ENCODE measurements around the gene PHETA1. TPM values are rescaled to one million over a fixed set of nuclear protein-coding genes. Genes with fewer than 3 reads are reported as not detected.

The PHETA1 gene
- total RNA-seq, result 1 to 10 TPM; 2.9 to 3.8 TPM

- peak within 1 kb of the TSS; percentile 83 for H3K4me3 Mint-ChIP-seq
- peaks cover 6% of the 10 kb centered on the region for H3K4me1 Mint-ChIP-seq
- ATAC-seq (ENCODE audit: low read depth) (peak; percentile 92), DNase-seq (peak; percentile 85)
- no peaks in the 10 kb centered on the region for H3K9me3 Mint-ChIP-seq
- peaks cover 4% of the 10 kb centered on the region for H3K27me3 Mint-ChIP-seq
- H3K36me3 Mint-ChIP-seq, result no peaks in the 10 kb centered on the region
- no peak within 1 kb of the TSS for H3K27ac Mint-ChIP-seq
- POLR2A ChIA-PET, result no interaction called here
Measured at GRCh38 chr12:111368788-111369495, at the start of gene PHETA1. Gene PHETA1, minus strand, starts transcription at chr12:111369095. Its CDS starts 5,668 bp downstream, at chr12:111363427.

GRCh38 chr12:111418594-111418880, 49.6 kb upstream of the PHETA1 start:
- Mint-ChIP-seq H3K27ac (no peak overlapping the region), H3K36me3 (peaks cover 20% of the 10 kb centered on the region), H3K4me1 (peaks cover 25% of the 10 kb centered on the region), H3K9me3 (no peaks in the 10 kb centered on the region), H3K4me3 (no peak overlapping the region), H3K27me3 (no peaks in the 10 kb centered on the region)
- POLR2A ChIA-PET, result interaction anchor here (2.2 kb wide), 1 partner anchor 16 kb away, joined by 6 read pairs; no protein-coding TSS in a partner anchor
- no peak for ATAC-seq (ENCODE audit: low read depth)
- DNase-seq, result no peak

GRCh38 chr12:111417784-111418593, 49.1 kb upstream of the PHETA1 start:
- no peak for ATAC-seq (ENCODE audit: low read depth)
- Mint-ChIP-seq H3K27me3 (no peaks in the 10 kb centered on the region), H3K27ac (no peak overlapping the region), H3K36me3 (peaks cover 22% of the 10 kb centered on the region), H3K4me3 (no peak overlapping the region), H3K9me3 (no peaks in the 10 kb centered on the region), H3K4me1 (peaks cover 30% of the 10 kb centered on the region)
- POLR2A ChIA-PET, result interaction anchor here (2.2 kb wide), 1 partner anchor 17 kb away, joined by 6 read pairs; no protein-coding TSS in a partner anchor
- no peak for DNase-seq

GRCh38 chr12:111417290-111417689, 48.4 kb upstream of the PHETA1 start:
- H3K36me3 Mint-ChIP-seq, result peaks cover 20% of the 10 kb centered on the region
- POLR2A ChIA-PET, result no interaction called here
- no peak for DNase-seq

GRCh38 chr12:111414711-111415252, 45.9 kb upstream of the PHETA1 start:
- H3K9me3 Mint-ChIP-seq, result no peaks in the 10 kb centered on the region
- peaks cover 46% of the 10 kb centered on the region for H3K4me1 Mint-ChIP-seq
- H3K27ac Mint-ChIP-seq, result peak overlapping the region; percentile 48
- peaks cover 17% of the 10 kb centered on the region for H3K36me3 Mint-ChIP-seq
- no peaks in the 10 kb centered on the region for H3K27me3 Mint-ChIP-seq
- ATAC-seq (ENCODE audit: low read depth), result no peak
- no peak overlapping the region for H3K4me3 Mint-ChIP-seq
- DNase-seq, result no peak
- POLR2A ChIA-PET, result no interaction called here

More at GRCh38 chr12:111417290-111417689, 48.4 kb upstream of the PHETA1 start:
- no peak overlapping the region for H3K27ac Mint-ChIP-seq
- H3K4me1 Mint-ChIP-seq, result peaks cover 34% of the 10 kb centered on the region
- no peaks in the 10 kb centered on the region for H3K27me3 Mint-ChIP-seq
- no peaks in the 10 kb centered on the region for H3K9me3 Mint-ChIP-seq
- no peak for ATAC-seq (ENCODE audit: low read depth)
- no peak overlapping the region for H3K4me3 Mint-ChIP-seq

GRCh38 chr12:111413442-111414086, 44.7 kb upstream of the PHETA1 start:
- Mint-ChIP-seq H3K4me3 (no peak overlapping the region), H3K4me1 (peaks cover 55% of the 10 kb centered on the region), H3K9me3 (no peaks in the 10 kb centered on the region), H3K27me3 (no peaks in the 10 kb centered on the region), H3K27ac (peak overlapping the region; percentile 91), H3K36me3 (peaks cover 19% of the 10 kb centered on the region)
- DNase-seq (no peak), ATAC-seq (ENCODE audit: low read depth) (no peak)
- POLR2A ChIA-PET, result interaction anchor here (2.7 to 11.5 kb wide), 3 partner anchors 15 to 30 kb away, joined by 8 to 150 read pairs (median 52); no protein-coding TSS in a partner anchor

- Mint-ChIP-seq H3K27ac (peak overlapping the region; percentile 91), H3K4me3 (no peak overlapping the region), H3K9me3 (no peaks in the 10 kb centered on the region), H3K4me1 (peaks cover 61% of the 10 kb centered on the region), H3K36me3 (peaks cover 19% of the 10 kb centered on the region), H3K27me3 (no peaks in the 10 kb centered on the region)
- DNase-seq, result no peak
- no peak for ATAC-seq (ENCODE audit: low read depth)
- POLR2A ChIA-PET, result interaction anchor here (2.7 to 11.5 kb wide), 3 partner anchors 16 to 30 kb away, joined by 8 to 150 read pairs (median 52); no protein-coding TSS in a partner anchor
Measured at GRCh38 chr12:111412830-111413441, 44.0 kb upstream of the PHETA1 start.

- Mint-ChIP-seq H3K9me3 (no peaks in the 10 kb centered on the region), H3K36me3 (peaks cover 19% of the 10 kb centered on the region), H3K27ac (peak overlapping the region; percentile 91), H3K4me3 (peak overlapping the region; percentile 68), H3K4me1 (peaks cover 65% of the 10 kb centered on the region), H3K27me3 (no peaks in the 10 kb centered on the region)
- no peak for DNase-seq
- POLR2A ChIA-PET, result interaction anchor here (0.6 to 11.5 kb wide), 5 partner anchors 16 to 709 kb away, joined by 3 to 150 read pairs (median 11); no protein-coding TSS in a partner anchor
- ATAC-seq (ENCODE audit: low read depth), result peak; percentile 36
Measured at GRCh38 chr12:111412007-111412829, 43.3 kb upstream of the PHETA1 start.

- POLR2A ChIA-PET, result interaction anchor here (0.6 to 11.5 kb wide), 6 partner anchors 12 to 269 kb away, joined by 7 to 150 read pairs (median 10); no protein-coding TSS in a partner anchor
- no peaks in the 10 kb centered on the region for H3K9me3 Mint-ChIP-seq
- peaks cover 61% of the 10 kb centered on the region for H3K4me1 Mint-ChIP-seq
- ATAC-seq (ENCODE audit: low read depth) (no peak), DNase-seq (no peak)
- H3K36me3 Mint-ChIP-seq, result peaks cover 15% of the 10 kb centered on the region
- H3K27me3 Mint-ChIP-seq, result no peaks in the 10 kb centered on the region
- H3K4me3 Mint-ChIP-seq, result peak overlapping the region; percentile 97
- H3K27ac Mint-ChIP-seq, result peak overlapping the region; percentile 91
Measured at GRCh38 chr12:111411185-111411764, 42.4 kb upstream of the PHETA1 start.

GRCh38 chr12:111410431-111411184, 41.7 kb upstream of the PHETA1 start:
- H3K27ac Mint-ChIP-seq, result peak overlapping the region; percentile 91
- POLR2A ChIA-PET, result interaction anchor here (0.6 to 11.5 kb wide), 6 partner anchors 12 to 269 kb away, joined by 7 to 150 read pairs (median 32); no protein-coding TSS in a partner anchor
- H3K4me3 Mint-ChIP-seq, result peak overlapping the region; percentile 97
- H3K4me1 Mint-ChIP-seq, result peaks cover 61% of the 10 kb centered on the region
- no peak for DNase-seq
- no peaks in the 10 kb centered on the region for H3K9me3 Mint-ChIP-seq
- H3K27me3 Mint-ChIP-seq, result no peaks in the 10 kb centered on the region
- peaks cover 12% of the 10 kb centered on the region for H3K36me3 Mint-ChIP-seq
- ATAC-seq (ENCODE audit: low read depth), result no peak

- peaks cover 58% of the 10 kb centered on the region for H3K4me1 Mint-ChIP-seq
- peaks cover 10% of the 10 kb centered on the region for H3K36me3 Mint-ChIP-seq
- POLR2A ChIA-PET, result interaction anchor here (1.8 to 11.5 kb wide), 4 partner anchors 19 to 42 kb away, joined by 5 to 150 read pairs (median 56); no protein-coding TSS in a partner anchor
- DNase-seq, result peak; percentile 66
- ATAC-seq (ENCODE audit: low read depth), result no peak
- no peaks in the 10 kb centered on the region for H3K27me3 Mint-ChIP-seq
- no peaks in the 10 kb centered on the region for H3K9me3 Mint-ChIP-seq
- H3K4me3 Mint-ChIP-seq, result peak overlapping the region; percentile 97
- H3K27ac Mint-ChIP-seq, result peak overlapping the region; percentile 93
Measured at GRCh38 chr12:111409780-111410430, 41.0 kb upstream of the PHETA1 start.
